ENCODE results near the gene ACAA2. TPM values are rescaled to one million over a fixed set of nuclear protein-coding genes. Genes with fewer than 3 reads are reported as not detected.

Gene ACAA2
- total RNA-seq, 2 experiments from 2014 or later, result 118 to 120 TPM

- CTCF ChIA-PET, result no interaction called here
Measured at GRCh38 chr18:49744376-49745008, 68.8 kb downstream of the ACAA2 start.

GRCh38 chr18:49743117-49743567 is 70.2 kb downstream of the ACAA2 start:
- Mint-ChIP-seq H3K9me3 (ENCODE audit: insufficient read depth) (no peaks in the 10 kb centered on the region), H3K4me1 (ENCODE audit: low read depth) (no peaks in the 10 kb centered on the region), H3K27ac (no peak overlapping the region), H3K4me3 (no peak overlapping the region), H3K27me3 (ENCODE audit: low read depth) (peaks cover 18% of the 10 kb centered on the region), H3K36me3 (ENCODE audit: low read depth) (no peaks in the 10 kb centered on the region)
- DNase-seq (no peak), ATAC-seq (no peak)
- CTCF ChIA-PET, result no interaction called here
- POLR2A ChIA-PET, result no interaction called here

More at GRCh38 chr18:49744376-49745008, 68.8 kb downstream of the ACAA2 start:
- DNase-seq, result no peak
- no peak for ATAC-seq
- peaks cover 17% of the 10 kb centered on the region for H3K27me3 Mint-ChIP-seq (ENCODE audit: low read depth)
- no peaks in the 10 kb centered on the region for H3K36me3 Mint-ChIP-seq (ENCODE audit: low read depth)
- POLR2A ChIA-PET, result no interaction called here
- H3K4me3 Mint-ChIP-seq, result no peak overlapping the region
- H3K27ac Mint-ChIP-seq, result no peak overlapping the region
- H3K9me3 Mint-ChIP-seq (ENCODE audit: insufficient read depth), result no peaks in the 10 kb centered on the region
- no peaks in the 10 kb centered on the region for H3K4me1 Mint-ChIP-seq (ENCODE audit: low read depth)

GRCh38 chr18:49742316-49743116 is 70.8 kb downstream of the ACAA2 start:
- Mint-ChIP-seq H3K9me3 (ENCODE audit: insufficient read depth) (no peaks in the 10 kb centered on the region), H3K4me1 (ENCODE audit: low read depth) (no peaks in the 10 kb centered on the region), H3K27me3 (ENCODE audit: low read depth) (peaks cover 19% of the 10 kb centered on the region), H3K36me3 (ENCODE audit: low read depth) (no peaks in the 10 kb centered on the region), H3K27ac (no peak overlapping the region), H3K4me3 (no peak overlapping the region)
- ATAC-seq (no peak), DNase-seq (no peak)
- POLR2A ChIA-PET, result no interaction called here
- CTCF ChIA-PET, result no interaction called here

- DNase-seq (no peak), ATAC-seq (no peak)
- no peak overlapping the region for H3K4me3 Mint-ChIP-seq
- no peaks in the 10 kb centered on the region for H3K4me1 Mint-ChIP-seq (ENCODE audit: low read depth)
- ChIA-PET POLR2A (no interaction called here), CTCF (interaction anchor here (0.7 to 1.0 kb wide), 2 partner anchors 10 to 141 kb away, joined by 3 to 5 read pairs; no protein-coding TSS in a partner anchor)
- H3K36me3 Mint-ChIP-seq (ENCODE audit: low read depth), result no peaks in the 10 kb centered on the region
- no peak overlapping the region for H3K27ac Mint-ChIP-seq
- no peaks in the 10 kb centered on the region for H3K9me3 Mint-ChIP-seq (ENCODE audit: insufficient read depth)
- H3K27me3 Mint-ChIP-seq (ENCODE audit: low read depth), result peaks cover 30% of the 10 kb centered on the region
Measured at GRCh38 chr18:49739275-49739674, 74.1 kb downstream of the ACAA2 start.

GRCh38 chr18:49738721-49739120 is 74.6 kb downstream of the ACAA2 start:
- POLR2A ChIA-PET, result no interaction called here
- H3K27me3 Mint-ChIP-seq (ENCODE audit: low read depth), result peaks cover 34% of the 10 kb centered on the region
- no peaks in the 10 kb centered on the region for H3K9me3 Mint-ChIP-seq (ENCODE audit: insufficient read depth)
- DNase-seq, result no peak
- no peaks in the 10 kb centered on the region for H3K4me1 Mint-ChIP-seq (ENCODE audit: low read depth)
- H3K27ac Mint-ChIP-seq, result no peak overlapping the region
- H3K4me3 Mint-ChIP-seq, result no peak overlapping the region
- ATAC-seq, result no peak
- CTCF ChIA-PET, result no interaction called here
- H3K36me3 Mint-ChIP-seq (ENCODE audit: low read depth), result no peaks in the 10 kb centered on the region

GRCh38 chr18:49734836-49735235 is 78.5 kb downstream of the ACAA2 start:
- ATAC-seq (no peak), DNase-seq (no peak)
- ChIA-PET CTCF (no interaction called here), POLR2A (no interaction called here)
- H3K4me1 Mint-ChIP-seq (ENCODE audit: low read depth), result no peaks in the 10 kb centered on the region
- H3K36me3 Mint-ChIP-seq (ENCODE audit: low read depth), result no peaks in the 10 kb centered on the region
- H3K27ac Mint-ChIP-seq, result no peak overlapping the region
- H3K27me3 Mint-ChIP-seq (ENCODE audit: low read depth), result peaks cover 29% of the 10 kb centered on the region
- no peak overlapping the region for H3K4me3 Mint-ChIP-seq
- no peaks in the 10 kb centered on the region for H3K9me3 Mint-ChIP-seq (ENCODE audit: insufficient read depth)

GRCh38 chr18:49733896-49734585 is 79.3 kb downstream of the ACAA2 start:
- ATAC-seq (no peak), DNase-seq (no peak)
- H3K9me3 Mint-ChIP-seq (ENCODE audit: insufficient read depth), result no peaks in the 10 kb centered on the region
- no peak overlapping the region for H3K4me3 Mint-ChIP-seq
- peaks cover 26% of the 10 kb centered on the region for H3K27me3 Mint-ChIP-seq (ENCODE audit: low read depth)
- no peaks in the 10 kb centered on the region for H3K4me1 Mint-ChIP-seq (ENCODE audit: low read depth)
- no peaks in the 10 kb centered on the region for H3K36me3 Mint-ChIP-seq (ENCODE audit: low read depth)
- ChIA-PET POLR2A (no interaction called here), CTCF (interaction anchor here (1.6 kb wide), 1 partner anchor 126 kb away, joined by 3 read pairs; no protein-coding TSS in a partner anchor)
- H3K27ac Mint-ChIP-seq, result no peak overlapping the region

GRCh38 chr18:49733321-49733720 is 80.0 kb downstream of the ACAA2 start:
- CTCF ChIA-PET, result interaction anchor here (1.6 kb wide), 1 partner anchor 127 kb away, joined by 3 read pairs; no protein-coding TSS in a partner anchor
- H3K27ac Mint-ChIP-seq, result no peak overlapping the region
- H3K9me3 Mint-ChIP-seq (ENCODE audit: insufficient read depth), result no peaks in the 10 kb centered on the region
- H3K27me3 Mint-ChIP-seq (ENCODE audit: low read depth), result peaks cover 24% of the 10 kb centered on the region
- no peaks in the 10 kb centered on the region for H3K36me3 Mint-ChIP-seq (ENCODE audit: low read depth)
- DNase-seq (no peak), ATAC-seq (no peak)
- no peaks in the 10 kb centered on the region for H3K4me1 Mint-ChIP-seq (ENCODE audit: low read depth)
- POLR2A ChIA-PET, result no interaction called here
- no peak overlapping the region for H3K4me3 Mint-ChIP-seq

All from activated CD8-positive, alpha-beta T cell treated with anti-CD3 and anti-CD28 coated beads, Interleukin-2, amount 10 ng/mL, durations not matched to agents 7 days and 5 days (primary cell).